GM19023 (cell line): Measurements from ENCODE around the gene ITGA8.

Experiments
- ATAC-seq: cut with Tn5 transposase; IDR thresholded peaks from one replicate; pipeline ENCODE4 v1.9.1; 2021; ENCODE audit warnings: mild to moderate bottlenecking, moderate library complexity; ENCODE audit not compliant: unreplicated experiment

Gene ITGA8

GRCh38 chr10:15737656-15738055 is 17.9 kb upstream of the ITGA8 start:
- ATAC-seq = no peak

GRCh38 chr10:15735763-15736162 is 16.0 kb upstream of the ITGA8 start:
- ATAC-seq = no peak

GRCh38 chr10:15730341-15730740 is 10.6 kb upstream of the ITGA8 start:
- no peak for ATAC-seq

- ATAC-seq = no peak
Measured at GRCh38 chr10:15729890-15730289, 10.2 kb upstream of the ITGA8 start.

GRCh38 chr10:15726042-15726441 is 6.3 kb upstream of the ITGA8 start:
- no peak for ATAC-seq

GRCh38 chr10:15725603-15726002 is 5.9 kb upstream of the ITGA8 start:
- ATAC-seq = no peak

GRCh38 chr10:15724683-15725082 is 5.0 kb upstream of the ITGA8 start:
- no peak for ATAC-seq

GRCh38 chr10:15723803-15724202 is 4.1 kb upstream of the ITGA8 start:
- ATAC-seq = no peak

GRCh38 chr10:15720635-15721287 is 1.0 kb upstream of the ITGA8 start:
- ATAC-seq = no peak

GRCh38 chr10:15719049-15719898 is 448 bp downstream of the ITGA8 start:
- no peak for ATAC-seq

GRCh38 chr10:15718694-15719048 is 1.1 kb downstream of the ITGA8 start:
- no peak for ATAC-seq

GRCh38 chr10:15715619-15716227 is 4.0 kb downstream of the ITGA8 start:
- no peak for ATAC-seq

GRCh38 chr10:15714847-15715246 is 4.9 kb downstream of the ITGA8 start:
- no peak for ATAC-seq

- no peak for ATAC-seq
Measured at GRCh38 chr10:15712883-15713282, 6.8 kb downstream of the ITGA8 start.

GRCh38 chr10:15710455-15710854 is 9.3 kb downstream of the ITGA8 start:
- ATAC-seq = no peak

GRCh38 chr10:15705298-15705697 is 14.4 kb downstream of the ITGA8 start:
- ATAC-seq = no peak

GRCh38 chr10:15704581-15704968 is 15.1 kb downstream of the ITGA8 start:
- ATAC-seq = no peak

GRCh38 chr10:15703944-15704580 is 15.7 kb downstream of the ITGA8 start:
- ATAC-seq = no peak

GRCh38 chr10:15703151-15703880 is 16.4 kb downstream of the ITGA8 start:
- no peak for ATAC-seq

GRCh38 chr10:15700078-15700674 is 19.5 kb downstream of the ITGA8 start:
- no peak for ATAC-seq

- ATAC-seq = no peak
Measured at GRCh38 chr10:15695852-15696251, 23.9 kb downstream of the ITGA8 start.
